K562 (cell line): ENCODE results near the gene SFRP2. TPM values are rescaled to one million over a fixed set of nuclear protein-coding genes. Genes with fewer than 3 reads are reported as not detected.

ENCODE experiments used
- ATAC-seq: fragments of 200-7000 bp; cut with Tn5 transposase; 3 replicates; pipeline ENCODE4 v1.9.1; 2020; ENCODE audit warnings: moderate library complexity
- BruUV-seq: library from RNA; stranded (reverse); fragments of 400-500 nt; replicated peaks from 2 replicates; lab custom pipeline; 2021; lab: Mats Ljungman, UMichigan
- CTCF ChIA-PET: fragments of 300-600 bp; formaldehyde crosslinking; extraction: SDS; loops from one replicate; lab custom pipeline; 2021; ENCODE audit warnings: low intra/inter-chr PET ratio; lab: Yijun Ruan, JAX
- POLR2A ChIA-PET: fragments of 300-600, 350-650 bp; sonication (Branson Sonifier 250); formaldehyde crosslinking; extraction: SDS; loops from one replicate; lab custom pipeline; 2021; ENCODE audit warnings: antibody characterized with exemption, inconsistent platforms; lab: Yijun Ruan, JAX
- DNase-seq, 4 experiments: peaks; one replicate each; pipeline versions ENCODE4 v3.0.0 to v3.0.0-alpha.2; 2011 to 2018; ENCODE audit warnings: low spot score in 3 of 4, mixed read lengths in 3 of 4; ENCODE audit errors: extremely low read depth in 1 of 4
- FAIRE-seq: peaks from 2 replicates; lab custom pipeline; 2011; peaks lifted over from hg19 to GRCh38; lab: Jason Lieb, UNC
- H2AFZ ChIP-seq: 2 replicates; pipeline ENCODE4 v1.6.0; 2011; ENCODE audit warnings: low read depth, low read length, control low read depth, inconsistent platforms
- H3K27ac ChIP-seq: fragments of 200-600 bp; 3 replicates; pipeline ENCODE4 v1.8.0; 2011; ENCODE audit warnings: low read depth, mild to moderate bottlenecking, control low read depth, inconsistent platforms, low read length, moderate library complexity, mixed read lengths; ENCODE audit errors: extremely low read depth
- H3K27me3 ChIP-seq, 2 experiments: fragments of 300-600 bp in 1 of 2; 2 replicates in 1 of 2; 3 replicates in 1 of 2; pipeline versions ENCODE4 v1.6.0 to v1.8.0; 2011; ENCODE audit warnings: inconsistent platforms in 2 of 2, low read length in 2 of 2, mild to moderate bottlenecking in 1 of 2, mixed read lengths in 1 of 2, moderate library complexity in 1 of 2; ENCODE audit not compliant: control insufficient read depth in 2 of 2, insufficient read depth in 2 of 2
- H3K36me3 ChIP-seq: fragments of 300-600 bp; 3 replicates; pipeline ENCODE4 v1.8.0; 2011; ENCODE audit warnings: mild to moderate bottlenecking, low read length, inconsistent platforms; ENCODE audit not compliant: control insufficient read depth, insufficient read depth
- H3K4me1 ChIP-seq, 2 experiments: fragments of 200-600 bp in 1 of 2; replicated peaks in 1 of 2; 2 replicates in 1 of 2; 3 replicates in 1 of 2; pipeline versions ENCODE4 v1.5.1 to v1.8.0; 2011; ENCODE audit warnings: inconsistent platforms in 2 of 2, low read length in 2 of 2, mild to moderate bottlenecking in 1 of 2, mixed read lengths in 1 of 2, moderate library complexity in 1 of 2; ENCODE audit not compliant: control insufficient read depth in 2 of 2, insufficient read depth in 2 of 2
- H3K4me2 ChIP-seq: 2 replicates; pipeline ENCODE4 v1.6.1; 2011; ENCODE audit warnings: low read length, control low read depth, inconsistent platforms, mixed read lengths; ENCODE audit not compliant: insufficient read depth
- H3K4me3 ChIP-seq: fragments of 200-600 bp; sonication (generic), shearing (Covaris generic); 2 replicates; pipeline ENCODE4 v1.5.1; 2016; ENCODE audit warnings: control low read depth, inconsistent platforms
- H3K79me2 ChIP-seq: fragments of 200-600 bp; 3 replicates; pipeline ENCODE4 v1.8.0; 2011; ENCODE audit warnings: low read length, inconsistent platforms; ENCODE audit not compliant: control insufficient read depth, insufficient read depth
- H3K9ac ChIP-seq, 2 experiments: 2 replicates each; pipeline versions ENCODE4 v1.6.0 to v1.6.1; 2011; ENCODE audit warnings: low read depth in 2 of 2, low read length in 2 of 2, control low read depth in 1 of 2, inconsistent platforms in 1 of 2, mild to moderate bottlenecking in 1 of 2, mixed read lengths in 1 of 2; ENCODE audit not compliant: insufficient read depth in 1 of 2
- H3K9me1 ChIP-seq: one replicate; pipeline ENCODE4 v1.6.0; 2011; ENCODE audit warnings: inconsistent platforms, mild to moderate bottlenecking, low read length, moderate library complexity; ENCODE audit not compliant: control insufficient read depth, insufficient read depth
- H3K9me3 ChIP-seq: replicated peaks from 2 replicates; pipeline ENCODE4 v1.5.1; 2011; ENCODE audit warnings: low read depth, low read length, inconsistent platforms; ENCODE audit not compliant: control insufficient read depth, insufficient read depth
- H4K20me1 ChIP-seq: replicated peaks from 2 replicates; pipeline ENCODE4 v1.6.1; 2011; ENCODE audit warnings: low read length, inconsistent platforms, mixed read lengths; ENCODE audit not compliant: control insufficient read depth, insufficient read depth
- FOXP4 ChIP-seq: sonication (generic); formaldehyde crosslinking; IDR thresholded peaks from 2 replicates; pipeline ENCODE4 v1.8.0; 2022; ENCODE audit warnings: mild to moderate bottlenecking, missing genetic modification reagents, borderline replicate concordance
- IRF2 ChIP-seq: sonication (generic); formaldehyde crosslinking; IDR thresholded peaks from 2 replicates; pipeline ENCODE4 v1.8.1; 2022; ENCODE audit warnings: mild to moderate bottlenecking, missing genetic modification reagents
- MYNN ChIP-seq, 2 experiments: sonication (generic); formaldehyde crosslinking in 1 of 2; IDR thresholded peaks; 2 replicates each; pipeline versions ENCODE4 v1.5.0 to v1.6.1; 2016 to 2020; ENCODE audit warnings: antibody characterized with exemption in 1 of 2, missing genetic modification reagents in 1 of 2
- NR2F6 ChIP-seq: fragments of 450-650 bp; formaldehyde crosslinking; IDR thresholded peaks from 2 replicates; pipeline ENCODE4 v1.4.0; 2020; ENCODE audit warnings: mild to moderate bottlenecking
- ZKSCAN8 ChIP-seq: fragments of 200-800 bp; sonication (Bioruptor generic); IDR thresholded peaks from 2 replicates; pipeline ENCODE4 v1.6.1; 2016; ENCODE audit warnings: missing genetic modification characterization, missing compliant biosample characterization
- ZNF551 ChIP-seq: fragments of 250-450 bp; sonication (Bioruptor Pico); IDR thresholded peaks from 2 replicates; pipeline ENCODE4 v1.5.0; 2021; ENCODE audit warnings: mild to moderate bottlenecking, moderate library complexity
- WGBS: fragments of 100-300 bp; shearing (Covaris generic); methylation state at CpG from one replicate; pipeline ENCODE4 v1.1.6; 2016; ENCODE audit warnings: low coverage, mixed read lengths; ENCODE audit not compliant: insufficient coverage; ENCODE audit errors: missing lambda C conversion rate; 5-methylcytosine and 5-hydroxymethylcytosine counted together
- in situ Hi-C: fragments of 300-500 bp; cut with MboI; formaldehyde crosslinking; loops from 4 replicates; pipeline ENCODE4 v1.15.0; 2018; ENCODE audit warnings: inconsistent platforms, mixed read lengths
- intact Hi-C: fragments of 100-400 bp; cut with micrococcal nuclease; formaldehyde crosslinking; loops from 2 replicates; pipeline ENCODE4 v1.14.2; 2022
- polyA plus RNA-seq, 8 experiments: library from polyadenylated mRNA; depleted of rRNA in 4 of 8; stranded (reverse) in 5 of 8; unstranded in 3 of 8; fragments of >200 nt; fragmentation: Nextera tagmentation in 2 of 8; fragmentation: Illumina TruSeq in 1 of 8; extraction: Ambion mirVana in 2 of 8; extraction: Trizol in 1 of 8; gene quantifications; 2 replicates each; pipeline versions ENCODE4 v1.2.1 to v1.2.3, GENCODE V29; 2011 to 2014; ENCODE audit warnings: inconsistent platforms in 1 of 8, missing spikeins in 1 of 8
- total RNA-seq, 7 experiments: library from RNA; depleted of rRNA in 6 of 7; stranded (reverse); fragments of >200 nt in 6 of 7; fragmentation: Illumina TruSeq in 2 of 7; extraction: Trizol in 2 of 7; gene quantifications; 2 replicates each; pipeline versions ENCODE4 v1.2.1 to v1.2.3, GENCODE V29; 2011 to 2021; ENCODE audit warnings: low replicate concordance in 1 of 7

The SFRP2 gene
- total and polyA plus RNA-seq, 9 of the 15 experiments (the other 6 are each of a cell fraction or from before 2014, with no cell fraction given), result 0.29 TPM; not detected in 8

DNA sequence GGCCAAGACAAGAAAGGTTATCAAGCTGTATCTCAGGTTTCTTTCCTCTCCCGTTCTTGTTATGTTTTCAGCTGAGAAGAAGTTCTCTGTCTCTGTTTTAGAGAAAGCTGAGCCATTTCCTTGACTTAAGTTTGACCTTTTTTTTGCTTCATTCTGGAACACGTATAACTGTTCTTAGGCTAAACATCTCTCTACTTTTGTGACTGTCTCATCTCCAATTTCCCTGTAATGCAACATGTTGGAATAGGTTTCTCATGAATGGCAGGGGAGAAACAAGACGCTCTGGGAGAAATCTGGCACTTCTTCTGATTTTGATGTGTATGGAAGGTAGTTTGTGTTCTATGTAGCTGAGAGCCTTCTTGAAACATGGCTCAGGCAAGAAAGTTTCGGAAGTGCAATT, 36.2 kb upstream of the SFRP2 start:
- FAIRE-seq (no peak), ATAC-seq (no peak), DNase-seq (no peak)
- Histone ChIP-seq H3K27ac (no peak overlapping the region), H3K27me3 (no peaks in the 10 kb centered on the region), H3K9me1 (no peaks in the 10 kb centered on the region), H3K9me3 (no peaks in the 10 kb centered on the region), H3K4me2 (no peak overlapping the region), H3K4me1 (no peaks in the 10 kb centered on the region), H4K20me1 (no peaks in the 10 kb centered on the region), H3K4me3 (no peak overlapping the region), H3K79me2 (no peaks in the 10 kb centered on the region), H3K36me3 (no peaks in the 10 kb centered on the region), H2AFZ (no peak overlapping the region), H3K9ac (no peak overlapping the region)
- in situ Hi-C loops, result no loop called here
- TF ChIP-seq NR2F6 (CRISPR knock-in tag) (no peak), MYNN (IDR thresholded peaks at IDR 0.05) (no peak), MYNN (CRISPR knock-in tag; IDR thresholded peaks at IDR 0.05) (no peak), FOXP4 (CRISPR knock-in tag) (no peak), IRF2 (no peak), ZNF551 (CRISPR knock-in tag) (no peak), ZKSCAN8 (CRISPR knock-in tag) (no peak)
- ChIA-PET CTCF (no interaction called here), POLR2A (no interaction called here)
- intact Hi-C loops, result no loop called here
- WGBS, result 5% methylated on average over 4 of the region's 4 CpGs
- BruUV-seq, result no TSS peak
